ENCODE data around the gene PLA2G2A. TPM values are rescaled to one million over a fixed set of nuclear protein-coding genes. Genes with fewer than 3 reads are reported as not detected.
"Not testable (repeated sequence)": the region's sequence is repeated elsewhere in the genome, so short reads cannot be mapped to it uniquely, and the experiment has no call there.

Gene PLA2G2A
- total and polyA plus RNA-seq, 7 donors = 72.3 to 1,282 (median 158) TPM

- no peak overlapping the region for H3K4me3 ChIP-seq
- no peaks in the 10 kb centered on the region for H3K27me3 ChIP-seq
- 92 to 93% methylated on average over 2 of the region's 2 CpGs for WGBS, 2 donors
- no peak for DNase-seq
- H3K27ac ChIP-seq = no peak overlapping the region
- intact Hi-C loops (cut with DNase I) = no loop called here
- TF ChIP-seq EP300 (IDR thresholded peaks at IDR 0.05) = no peak
- no peak for TF ChIP-seq CTCF (IDR thresholded peaks at IDR 0.05)
- no peak for TF ChIP-seq POLR2A (IDR thresholded peaks at IDR 0.05)
- no peak for TF ChIP-seq POLR2AphosphoS5 (IDR thresholded peaks at IDR 0.05)
- no peaks in the 10 kb centered on the region for H3K4me1 ChIP-seq
- H3K9me3 ChIP-seq = peaks cover 0 to 16% (median 0%) of the 10 kb centered on the region in 4 donors
- no peaks in the 10 kb centered on the region for H3K36me3 ChIP-seq
Measured at GRCh38 chr1:20014153-20014552, 34.7 kb upstream of the PLA2G2A start.

GRCh38 chr1:20010016-20010415 is 30.6 kb upstream of the PLA2G2A start:
- 20 to 73% methylated on average over 1 of the region's 1 CpG for WGBS, 2 donors
- no peaks in the 10 kb centered on the region for H3K4me1 ChIP-seq
- H3K27ac ChIP-seq = no peak overlapping the region
- DNase-seq = no peak
- no peaks in the 10 kb centered on the region for H3K36me3 ChIP-seq
- no peaks in the 10 kb centered on the region for H3K27me3 ChIP-seq
- intact Hi-C loops (cut with DNase I) = no loop called here
- H3K4me3 ChIP-seq = no peak overlapping the region
- TF ChIP-seq POLR2A (IDR thresholded peaks at IDR 0.05) (no peak), CTCF (IDR thresholded peaks at IDR 0.05) (no peak), EP300 (IDR thresholded peaks at IDR 0.05) (no peak), POLR2AphosphoS5 (IDR thresholded peaks at IDR 0.05) (no peak)
- H3K9me3 ChIP-seq = no peaks in the 10 kb centered on the region

- no peak for DNase-seq
- Histone ChIP-seq H3K27me3 (no peaks in the 10 kb centered on the region), H3K4me1 (no peaks in the 10 kb centered on the region), H3K9me3 (no peaks in the 10 kb centered on the region), H3K27ac (no peak overlapping the region), H3K4me3 (no peak overlapping the region), H3K36me3 (no peaks in the 10 kb centered on the region)
- 40 to 65% methylated on average over 1 of the region's 1 CpG for WGBS, 2 donors
- TF ChIP-seq POLR2A (IDR thresholded peaks at IDR 0.05) = no peak
- TF ChIP-seq CTCF (IDR thresholded peaks at IDR 0.05) = no peak
- no peak for TF ChIP-seq POLR2AphosphoS5 (IDR thresholded peaks at IDR 0.05)
- TF ChIP-seq EP300 (IDR thresholded peaks at IDR 0.05) = no peak
- intact Hi-C loops (cut with DNase I) = no loop called here
Measured at GRCh38 chr1:20009212-20009611, 29.8 kb upstream of the PLA2G2A start.

- Histone ChIP-seq H3K4me3 (no peak overlapping the region), H3K27me3 (no peaks in the 10 kb centered on the region), H3K9me3 (no peaks in the 10 kb centered on the region), H3K27ac (no peak overlapping the region), H3K36me3 (no peaks in the 10 kb centered on the region), H3K4me1 (no peaks in the 10 kb centered on the region)
- intact Hi-C loops (cut with DNase I) = no loop called here
- no peak for DNase-seq
- TF ChIP-seq CTCF (IDR thresholded peaks at IDR 0.05) (no peak), POLR2AphosphoS5 (IDR thresholded peaks at IDR 0.05) (peak in 1 of 4 donors; percentile 37), POLR2A (IDR thresholded peaks at IDR 0.05) (no peak), EP300 (IDR thresholded peaks at IDR 0.05) (no peak)
- 41 to 72% methylated on average over 2 of the region's 2 CpGs for WGBS, 2 donors
Measured at GRCh38 chr1:20008391-20008841, 29.0 kb upstream of the PLA2G2A start.

GRCh38 chr1:19998823-19999222 is 19.4 kb upstream of the PLA2G2A start:
- H3K4me1 ChIP-seq; H3K4me3 ChIP-seq; intact Hi-C loops (cut with DNase I); H3K27ac ChIP-seq; H3K27me3 ChIP-seq; H3K9me3 ChIP-seq; DNase-seq; H3K36me3 ChIP-seq: not testable (repeated sequence)
- WGBS, 2 donors = 32 to 59% methylated on average over 3 of the region's 3 CpGs
